Ovary (tissue), 9 donors: ENCODE data around the gene METRNL. TPM values are rescaled to one million over a fixed set of nuclear protein-coding genes. Genes with fewer than 3 reads are reported as not detected.
"Not testable (repeated sequence)": the region's sequence is repeated elsewhere in the genome, so short reads cannot be mapped to it uniquely, and the experiment has no call there.

Source experiments
- DNase-seq, 5 donors: peaks; one replicate each; pipeline ENCODE4 v3.0.0-alpha.2; 2019 to 2020
- H3K27ac ChIP-seq, 2 donors: fragments of 200-600 bp; one replicate each; pipeline versions ENCODE4 v1.5.1 to v1.8.0; 2019 to 2022
- H3K27me3 ChIP-seq: fragments of 200-600 bp; one replicate; pipeline ENCODE4 v1.8.0; 2022
- H3K36me3 ChIP-seq: fragments of 200-600 bp; sonication (generic); one replicate; pipeline ENCODE4 v1.5.1; 2019
- H3K4me1 ChIP-seq: one replicate; pipeline ENCODE4 v1.8.1; 2013; ENCODE audit warnings: mild to moderate bottlenecking, moderate library complexity; ENCODE audit not compliant: insufficient read depth
- H3K4me3 ChIP-seq: fragments of 200-600 bp; sonication (generic); one replicate; pipeline ENCODE4 v1.5.1; 2017
- H3K9me3 ChIP-seq, 2 donors: fragments of 200-600 bp in 1 of 2; sonication (generic) in 1 of 2; one replicate each; pipeline versions ENCODE4 v1.5.1 to v1.8.1; 2013 to 2019; ENCODE audit warnings: mild to moderate bottlenecking in 1 of 2, moderate library complexity in 1 of 2
- CTCF ChIP-seq, 3 donors: fragments of 450-650 bp in 2 of 3; fragments of 200-600 bp in 1 of 3; IDR thresholded peaks; one replicate each; pipeline versions ENCODE4 v1.5.1 to v1.8.0; 2016 to 2022; ENCODE audit warnings: antibody characterized with exemption in 3 of 3, mild to moderate bottlenecking in 1 of 3
- EP300 ChIP-seq: sonication (generic); formaldehyde crosslinking; IDR thresholded peaks from one replicate; pipeline ENCODE4 v1.6.1; 2017; ENCODE audit warnings: antibody characterized with exemption
- POLR2A ChIP-seq: fragments of 450-650 bp; IDR thresholded peaks from one replicate; pipeline ENCODE4 v1.6.1; 2017; ENCODE audit warnings: antibody characterized with exemption, mild to moderate bottlenecking, moderate library complexity
- WGBS, 3 donors: extraction: QIAGEN DNeasy Blood & Tissue Kit in 1 of 3; methylation state at CpG; one replicate each; pipeline versions ENCODE4 v1.1.5 to v1.1.7; 2013 to 2017; 5-methylcytosine and 5-hydroxymethylcytosine counted together
- intact Hi-C, 4 donors: fragments of 100-400 bp; cut with DNase I; formaldehyde crosslinking; loops; one replicate each; pipeline versions ENCODE4 v1.11.0 to v1.15.1; 2022 to 2023
- polyA plus RNA-seq, 2 donors: library from polyadenylated mRNA; stranded (reverse); fragments of 200-250 nt in 1 of 2; fragments of 350-450 nt in 1 of 2; fragmentation: Illumina TruSeq in 1 of 2; extraction: RNeasy Lipid Tissue Mini Kit (QIAGEN cat#74804) in 1 of 2; gene quantifications; one replicate each; pipeline ENCODE4 v1.2.3, GENCODE V29; 2013 to 2014
- total RNA-seq, 7 donors: library from RNA; depleted of rRNA in 2 of 7; stranded (reverse); fragments of >200 nt in 2 of 7; fragmentation: NEBNext Ultra II Directional in 3 of 7; extraction: Animal tissue kit (Norgen Biotek cat#: 25700) in 3 of 7; gene quantifications; one replicate each; pipeline versions ENCODE4 v1.1.0 to v1.2.4, GENCODE V29; 2016 to 2023
- donor health status: DM: no; HTN: no; CAD: no; lungs with moderate emphysema.
- donor health status: DM: no; HTN: no; CAD: no.
- donor health status: Bipolar disorder and iron deficiency.
- donor health status: DM: yes; HTN: yes; CAD: no.
- donor health status: DM: no; HTN: no; CAD: no.
- donor health status: DM: yes; HTN: yes; CAD: no.

The METRNL gene
- total and polyA plus RNA-seq, 9 donors: 4.3 to 84.3 (median 29.4) TPM

- intact Hi-C loops: no loop called here
- 72 to 84% (median 79%) methylated on average over 13 of the region's 13 CpGs for WGBS, 3 donors
These were observed 25.5 kb upstream of the METRNL start for GRCh38 chr17:83053739-83054451.

GRCh38 chr17:83054518-83055125 lies 24.8 kb upstream of the METRNL start:
- 84 to 98% (median 94%) methylated on average over 13 of the region's 13 CpGs for WGBS, 3 donors
- H3K36me3 ChIP-seq: no peaks in the 10 kb centered on the region
- no peaks in the 10 kb centered on the region for H3K27me3 ChIP-seq
- H3K9me3 ChIP-seq: no peaks in the 10 kb centered on the region
- intact Hi-C loops: no loop called here
- H3K4me1 ChIP-seq: peaks cover 10% of the 10 kb centered on the region
- TF ChIP-seq POLR2A: no peak
- TF ChIP-seq CTCF (IDR thresholded peaks at IDR 0.05): no peak
- no peak for TF ChIP-seq EP300
- no peak overlapping the region for H3K27ac ChIP-seq
- DNase-seq: peak in 3 of 5 donors; percentile 12 to 25 (median 13)
- H3K4me3 ChIP-seq: no peak overlapping the region

More at GRCh38 chr17:83053739-83054451, 25.5 kb upstream of the METRNL start:
- no peaks in the 10 kb centered on the region for H3K9me3 ChIP-seq
- no peak for TF ChIP-seq POLR2A
- no peak for TF ChIP-seq EP300
- TF ChIP-seq CTCF (IDR thresholded peaks at IDR 0.05): no peak
- no peak overlapping the region for H3K4me3 ChIP-seq
- no peaks in the 10 kb centered on the region for H3K36me3 ChIP-seq
- no peak overlapping the region for H3K27ac ChIP-seq
- peaks cover 10% of the 10 kb centered on the region for H3K4me1 ChIP-seq
- no peaks in the 10 kb centered on the region for H3K27me3 ChIP-seq
- DNase-seq: peak in 4 of 5 donors; percentile 25 to 50 (median 34)

- H3K4me3 ChIP-seq, H3K27ac ChIP-seq, intact Hi-C loops, H3K36me3 ChIP-seq, H3K9me3 ChIP-seq, H3K27me3 ChIP-seq: not testable (repeated sequence)
- peaks cover 10% of the 10 kb centered on the region for H3K4me1 ChIP-seq
- peak in 2 of 5 donors; percentile 10 to 17 for DNase-seq
- WGBS, 3 donors: 93 to 94% (median 93%) methylated on average over 7 to 25 of the region's 25 CpGs
These were observed 24.2 kb upstream of the METRNL start for GRCh38 chr17:83055176-83055575.

GRCh38 chr17:83055911-83056582 lies 23.4 kb upstream of the METRNL start:
- TF ChIP-seq CTCF (IDR thresholded peaks at IDR 0.05): no peak
- TF ChIP-seq POLR2A: no peak
- no peak for TF ChIP-seq EP300
- Histone ChIP-seq H3K9me3 (no peaks in the 10 kb centered on the region), H3K4me3 (no peak overlapping the region), H3K4me1 (peaks cover 4% of the 10 kb centered on the region), H3K36me3 (no peaks in the 10 kb centered on the region), H3K27ac (no peak overlapping the region), H3K27me3 (no peaks in the 10 kb centered on the region)
- intact Hi-C loops: no loop called here
- 46 to 48% (median 46%) methylated on average over 16 of the region's 16 CpGs for WGBS, 3 donors
- DNase-seq: peak in 2 of 5 donors; percentile 14 to 38
